Panc1 (cell line): Measurements from ENCODE around the gene FKRP. TPM values are rescaled to one million over a fixed set of nuclear protein-coding genes. Genes with fewer than 3 reads are reported as not detected.

Experiments
- ATAC-seq: fragments of 200-7000 bp; cut with Tn5 transposase; 2 replicates; pipeline ENCODE4 v1.9.1; 2020; ENCODE audit warnings: mild to moderate bottlenecking, moderate library complexity
- BruUV-seq: library from RNA; stranded (reverse); fragments of 400-500 nt; replicated peaks from 2 replicates; lab custom pipeline; 2021; lab: Mats Ljungman, UMichigan
- CTCF ChIA-PET: fragments of 300-600 bp; sonication (Branson Sonifier 250); formaldehyde crosslinking; loops from one replicate; lab custom pipeline; 2022; ENCODE audit warnings: antibody characterized with exemption; lab: Charles Lee
- POLR2A ChIA-PET: fragments of 300-600 bp; sonication (Branson Sonifier 250); formaldehyde crosslinking; loops from one replicate; lab custom pipeline; 2022; ENCODE audit warnings: antibody characterized with exemption; lab: Charles Lee
- DNase-seq: peaks from one replicate; pipeline ENCODE4 v3.0.0-alpha.2; 2010; ENCODE audit warnings: low read depth, low spot score
- H3K27ac ChIP-seq: 2 replicates; pipeline ENCODE4 v1.5.1; 2011; ENCODE audit warnings: mild to moderate bottlenecking, low read length, inconsistent platforms
- H3K27me3 ChIP-seq: fragments of 200-500 bp; sonication (Bioruptor generic); 2 replicates; pipeline ENCODE4 v1.6.0; 2014; ENCODE audit warnings: low read length, inconsistent platforms; ENCODE audit not compliant: control insufficient read depth, insufficient read depth
- H3K36me3 ChIP-seq: fragments of 200-500 bp; sonication (Bioruptor generic); 2 replicates; pipeline ENCODE4 v1.5.1; 2014; ENCODE audit warnings: inconsistent platforms, mild to moderate bottlenecking, low read length, moderate library complexity; ENCODE audit not compliant: control insufficient read depth, insufficient read depth
- H3K4me1 ChIP-seq: 2 replicates; pipeline ENCODE4 v1.5.1; 2011; ENCODE audit warnings: inconsistent platforms, mild to moderate bottlenecking, low read length, moderate library complexity; ENCODE audit not compliant: control insufficient read depth, insufficient read depth
- H3K4me3 ChIP-seq, 2 experiments: 2 replicates each; pipeline ENCODE4 v1.5.1; 2011 to 2012; ENCODE audit warnings: low read depth in 2 of 2, low read length in 2 of 2, mild to moderate bottlenecking in 2 of 2, inconsistent platforms in 1 of 2, moderate library complexity in 1 of 2
- H3K9me3 ChIP-seq: fragments of 200-500 bp; sonication (Bioruptor generic); 2 replicates; pipeline ENCODE4 v1.5.1; 2014; ENCODE audit warnings: low read depth, mild to moderate bottlenecking, inconsistent platforms, low read length, moderate library complexity; ENCODE audit not compliant: control insufficient read depth, insufficient read depth
- POLR2AphosphoS5 ChIP-seq: IDR thresholded peaks from 2 replicates; pipeline ENCODE4 v1.6.1; 2012; ENCODE audit warnings: mild to moderate bottlenecking, low read depth, low read length, moderate library complexity
- SIN3A ChIP-seq: IDR thresholded peaks from 2 replicates; pipeline ENCODE4 v1.6.1; 2012; ENCODE audit warnings: low read depth, mild to moderate bottlenecking, low read length, moderate library complexity, borderline replicate concordance; ENCODE audit not compliant: insufficient read depth
- TCF7L2 ChIP-seq: IDR thresholded peaks from 2 replicates; pipeline ENCODE4 v1.6.1; 2011; ENCODE audit warnings: mild to moderate bottlenecking, low read depth, low read length, inconsistent platforms
- in situ Hi-C: cut with HindIII; loops from 2 replicates; pipeline ENCODE4 v1.10.0; 2016; ENCODE audit warnings: low sequenced_read_pairs, low pct_unique_long_range_greater_than_20kb
- intact Hi-C: fragments of 100-400 bp; cut with micrococcal nuclease; formaldehyde crosslinking; loops from one replicate; pipeline ENCODE4 v1.10.0; 2022; ENCODE audit not compliant: unreplicated experiment
- total RNA-seq: library from RNA; stranded (reverse); gene quantifications from one replicate; pipeline ENCODE4 v1.2.1, GENCODE V29; 2021; ENCODE audit not compliant: unreplicated experiment
- TF ChIP-seq, protein P1 (sequence below), 2 experiments: IDR thresholded peaks; 2 replicates each; pipeline ENCODE4 v1.6.1; 2011 to 2012; ENCODE audit warnings: low read depth in 2 of 2, control low read depth in 1 of 2, low read length in 1 of 2, mild to moderate bottlenecking in 1 of 2, moderate library complexity in 1 of 2; ENCODE audit not compliant: insufficient read depth in 1 of 2
- TF ChIP-seq, protein P2 (sequence below): fragments of 450-650 bp; IDR thresholded peaks from 2 replicates; pipeline ENCODE4 v1.5.1; 2017; ENCODE audit warnings: mild to moderate bottlenecking

Gene FKRP
- total RNA-seq, 1 experiment from 2014 or later, result 21.6 TPM

- H3K27ac ChIP-seq, result no peak overlapping the region
- ATAC-seq (no peak), DNase-seq (no peak)
- ChIA-PET POLR2A (no interaction called here), CTCF (no interaction called here)
- H3K9me3 ChIP-seq, result no peaks in the 10 kb centered on the region
- in situ Hi-C loops, result no loop called here
- no TSS peak for BruUV-seq
- no peak overlapping the region for H3K4me3 ChIP-seq
- H3K27me3 ChIP-seq, result no peaks in the 10 kb centered on the region
- TF ChIP-seq, protein P1, sequence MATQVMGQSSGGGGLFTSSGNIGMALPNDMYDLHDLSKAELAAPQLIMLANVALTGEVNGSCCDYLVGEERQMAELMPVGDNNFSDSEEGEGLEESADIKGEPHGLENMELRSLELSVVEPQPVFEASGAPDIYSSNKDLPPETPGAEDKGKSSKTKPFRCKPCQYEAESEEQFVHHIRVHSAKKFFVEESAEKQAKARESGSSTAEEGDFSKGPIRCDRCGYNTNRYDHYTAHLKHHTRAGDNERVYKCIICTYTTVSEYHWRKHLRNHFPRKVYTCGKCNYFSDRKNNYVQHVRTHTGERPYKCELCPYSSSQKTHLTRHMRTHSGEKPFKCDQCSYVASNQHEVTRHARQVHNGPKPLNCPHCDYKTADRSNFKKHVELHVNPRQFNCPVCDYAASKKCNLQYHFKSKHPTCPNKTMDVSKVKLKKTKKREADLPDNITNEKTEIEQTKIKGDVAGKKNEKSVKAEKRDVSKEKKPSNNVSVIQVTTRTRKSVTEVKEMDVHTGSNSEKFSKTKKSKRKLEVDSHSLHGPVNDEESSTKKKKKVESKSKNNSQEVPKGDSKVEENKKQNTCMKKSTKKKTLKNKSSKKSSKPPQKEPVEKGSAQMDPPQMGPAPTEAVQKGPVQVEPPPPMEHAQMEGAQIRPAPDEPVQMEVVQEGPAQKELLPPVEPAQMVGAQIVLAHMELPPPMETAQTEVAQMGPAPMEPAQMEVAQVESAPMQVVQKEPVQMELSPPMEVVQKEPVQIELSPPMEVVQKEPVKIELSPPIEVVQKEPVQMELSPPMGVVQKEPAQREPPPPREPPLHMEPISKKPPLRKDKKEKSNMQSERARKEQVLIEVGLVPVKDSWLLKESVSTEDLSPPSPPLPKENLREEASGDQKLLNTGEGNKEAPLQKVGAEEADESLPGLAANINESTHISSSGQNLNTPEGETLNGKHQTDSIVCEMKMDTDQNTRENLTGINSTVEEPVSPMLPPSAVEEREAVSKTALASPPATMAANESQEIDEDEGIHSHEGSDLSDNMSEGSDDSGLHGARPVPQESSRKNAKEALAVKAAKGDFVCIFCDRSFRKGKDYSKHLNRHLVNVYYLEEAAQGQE (IDR thresholded peaks at IDR 0.05; ENCODE audit: insufficient read depth in 1 of 2, low read depth in 2 of 2, low read length in 1 of 2), result no peak
- TF ChIP-seq, protein P2, sequence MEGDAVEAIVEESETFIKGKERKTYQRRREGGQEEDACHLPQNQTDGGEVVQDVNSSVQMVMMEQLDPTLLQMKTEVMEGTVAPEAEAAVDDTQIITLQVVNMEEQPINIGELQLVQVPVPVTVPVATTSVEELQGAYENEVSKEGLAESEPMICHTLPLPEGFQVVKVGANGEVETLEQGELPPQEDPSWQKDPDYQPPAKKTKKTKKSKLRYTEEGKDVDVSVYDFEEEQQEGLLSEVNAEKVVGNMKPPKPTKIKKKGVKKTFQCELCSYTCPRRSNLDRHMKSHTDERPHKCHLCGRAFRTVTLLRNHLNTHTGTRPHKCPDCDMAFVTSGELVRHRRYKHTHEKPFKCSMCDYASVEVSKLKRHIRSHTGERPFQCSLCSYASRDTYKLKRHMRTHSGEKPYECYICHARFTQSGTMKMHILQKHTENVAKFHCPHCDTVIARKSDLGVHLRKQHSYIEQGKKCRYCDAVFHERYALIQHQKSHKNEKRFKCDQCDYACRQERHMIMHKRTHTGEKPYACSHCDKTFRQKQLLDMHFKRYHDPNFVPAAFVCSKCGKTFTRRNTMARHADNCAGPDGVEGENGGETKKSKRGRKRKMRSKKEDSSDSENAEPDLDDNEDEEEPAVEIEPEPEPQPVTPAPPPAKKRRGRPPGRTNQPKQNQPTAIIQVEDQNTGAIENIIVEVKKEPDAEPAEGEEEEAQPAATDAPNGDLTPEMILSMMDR, result no peak
- TF ChIP-seq POLR2AphosphoS5 (no peak), TCF7L2 (no peak), SIN3A (no peak)
- intact Hi-C loops, result no loop called here
- H3K36me3 ChIP-seq, result no peaks in the 10 kb centered on the region
- no peaks in the 10 kb centered on the region for H3K4me1 ChIP-seq
Measured at GRCh38 chr19:46726971-46727501, 18.8 kb upstream of the FKRP start.

- POLR2A ChIA-PET, result interaction anchor here (0.5 kb wide), 1 partner anchor 11 kb away, joined by 9 read pairs; the partner anchor contains the start of gene PRKD2
- no peak overlapping the region for H3K27ac ChIP-seq
- no TSS peak for BruUV-seq
Measured at GRCh38 chr19:46727757-46728156, 18.1 kb upstream of the FKRP start.

More at GRCh38 chr19:46727757-46728156, 18.1 kb upstream of the FKRP start:
- DNase-seq (no peak), ATAC-seq (no peak)
- no peaks in the 10 kb centered on the region for H3K36me3 ChIP-seq
- intact Hi-C loops, result no loop called here
- no peak overlapping the region for H3K4me3 ChIP-seq
- no peak for TF ChIP-seq TCF7L2
- TF ChIP-seq, protein P1 (IDR thresholded peaks at IDR 0.05; ENCODE audit: insufficient read depth in 1 of 2, low read depth in 2 of 2, low read length in 1 of 2), result no peak
- TF ChIP-seq, protein P2, result no peak
- TF ChIP-seq POLR2AphosphoS5, result no peak
- TF ChIP-seq SIN3A, result no peak
- no peaks in the 10 kb centered on the region for H3K9me3 ChIP-seq
- H3K27me3 ChIP-seq, result no peaks in the 10 kb centered on the region
- in situ Hi-C loops, result no loop called here
- CTCF ChIA-PET, result interaction anchor here (0.6 kb wide), 2 partner anchors 106 to 195 kb away, joined by 3 to 6 read pairs; no protein-coding TSS in a partner anchor
- no peaks in the 10 kb centered on the region for H3K4me1 ChIP-seq
